ENCODE results near the gene WIPF1. TPM values are rescaled to one million over a fixed set of nuclear protein-coding genes. Genes with fewer than 3 reads are reported as not detected.
"Not testable (repeated sequence)": the region's sequence is repeated elsewhere in the genome, so short reads cannot be mapped to it uniquely, and the experiment has no call there.

WIPF1 gene
- total and polyA plus RNA-seq, 8 donors: 30.7 to 117 (median 33.4) TPM

DNA sequence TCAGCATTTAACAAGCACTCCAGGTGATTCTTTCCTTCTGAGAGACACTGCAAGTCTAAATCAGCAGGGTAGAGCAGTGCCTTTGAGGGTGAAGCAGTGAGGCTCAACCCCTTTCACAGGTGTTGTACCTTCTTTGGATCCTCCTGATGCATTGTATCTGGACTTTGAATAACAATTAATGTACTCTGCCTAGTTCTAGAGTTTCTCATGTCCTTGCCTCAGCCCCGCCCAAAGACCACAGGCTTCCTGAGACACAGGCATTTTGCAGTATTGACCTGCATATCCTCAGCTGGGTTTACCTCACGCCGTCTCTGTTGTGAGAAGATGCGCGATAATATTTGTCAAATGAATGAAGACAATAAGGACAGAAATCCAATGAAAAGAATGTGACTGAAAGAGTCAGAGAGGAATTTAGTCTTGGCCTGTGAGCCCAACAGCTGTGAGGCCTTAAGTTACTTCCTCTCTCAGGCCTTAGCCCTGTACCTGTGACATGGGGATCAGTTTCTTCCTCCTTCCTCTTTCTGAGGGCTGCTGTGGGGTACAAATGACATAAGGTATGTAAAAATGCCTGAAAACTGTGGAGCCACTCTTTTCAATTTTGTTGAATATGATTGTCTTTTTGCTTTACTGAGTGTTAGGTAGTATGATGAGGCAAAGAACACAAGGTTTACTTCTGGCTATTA, 43.7 kb downstream of the WIPF1 start:
- no peaks in the 10 kb centered on the region for H3K27me3 ChIP-seq
- H3K9me3 ChIP-seq: no peaks in the 10 kb centered on the region
- H3K4me1 ChIP-seq: no peaks in the 10 kb centered on the region
- no peak overlapping the region for H3K4me3 ChIP-seq
- intact Hi-C loops (cut with DNase I): no loop called here
- DNase-seq (no peak), ATAC-seq (no peak)
- H3K27ac ChIP-seq: no peak overlapping the region
- TF ChIP-seq, protein P1, sequence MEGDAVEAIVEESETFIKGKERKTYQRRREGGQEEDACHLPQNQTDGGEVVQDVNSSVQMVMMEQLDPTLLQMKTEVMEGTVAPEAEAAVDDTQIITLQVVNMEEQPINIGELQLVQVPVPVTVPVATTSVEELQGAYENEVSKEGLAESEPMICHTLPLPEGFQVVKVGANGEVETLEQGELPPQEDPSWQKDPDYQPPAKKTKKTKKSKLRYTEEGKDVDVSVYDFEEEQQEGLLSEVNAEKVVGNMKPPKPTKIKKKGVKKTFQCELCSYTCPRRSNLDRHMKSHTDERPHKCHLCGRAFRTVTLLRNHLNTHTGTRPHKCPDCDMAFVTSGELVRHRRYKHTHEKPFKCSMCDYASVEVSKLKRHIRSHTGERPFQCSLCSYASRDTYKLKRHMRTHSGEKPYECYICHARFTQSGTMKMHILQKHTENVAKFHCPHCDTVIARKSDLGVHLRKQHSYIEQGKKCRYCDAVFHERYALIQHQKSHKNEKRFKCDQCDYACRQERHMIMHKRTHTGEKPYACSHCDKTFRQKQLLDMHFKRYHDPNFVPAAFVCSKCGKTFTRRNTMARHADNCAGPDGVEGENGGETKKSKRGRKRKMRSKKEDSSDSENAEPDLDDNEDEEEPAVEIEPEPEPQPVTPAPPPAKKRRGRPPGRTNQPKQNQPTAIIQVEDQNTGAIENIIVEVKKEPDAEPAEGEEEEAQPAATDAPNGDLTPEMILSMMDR (IDR thresholded peaks at IDR 0.05): no peak
- H3K36me3 ChIP-seq: peaks cover 0 to 10% of the 10 kb centered on the region in 2 donors

DNA sequence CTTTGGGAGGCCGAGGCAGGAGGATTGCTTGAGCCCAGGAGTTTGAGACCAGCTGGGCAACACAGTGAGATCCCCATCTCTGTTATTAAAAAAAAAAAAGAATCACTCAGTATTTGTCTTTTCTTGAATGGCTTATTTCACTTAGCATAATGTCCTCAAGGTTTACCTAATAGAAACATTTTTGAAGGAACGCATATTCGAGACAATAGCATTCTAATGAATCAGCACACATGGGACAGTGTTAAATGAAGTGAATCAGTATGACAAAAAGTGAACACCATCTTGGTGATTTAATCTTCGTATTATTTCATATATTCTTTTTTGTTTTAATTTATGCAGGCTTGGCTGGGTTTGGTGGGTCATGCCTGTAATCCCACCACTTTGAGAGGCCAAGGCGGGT, 44.7 kb downstream of the WIPF1 start:
- Histone ChIP-seq H3K4me1 (no peaks in the 10 kb centered on the region), H3K9me3 (no peaks in the 10 kb centered on the region), H3K36me3 (no peaks in the 10 kb centered on the region), H3K27ac (no peak overlapping the region), H3K4me3 (no peak overlapping the region), H3K27me3 (no peaks in the 10 kb centered on the region)
- TF ChIP-seq, protein P1 (IDR thresholded peaks at IDR 0.05): no peak
- intact Hi-C loops (cut with DNase I): no loop called here
- DNase-seq: no peak
- no peak for ATAC-seq

DNA sequence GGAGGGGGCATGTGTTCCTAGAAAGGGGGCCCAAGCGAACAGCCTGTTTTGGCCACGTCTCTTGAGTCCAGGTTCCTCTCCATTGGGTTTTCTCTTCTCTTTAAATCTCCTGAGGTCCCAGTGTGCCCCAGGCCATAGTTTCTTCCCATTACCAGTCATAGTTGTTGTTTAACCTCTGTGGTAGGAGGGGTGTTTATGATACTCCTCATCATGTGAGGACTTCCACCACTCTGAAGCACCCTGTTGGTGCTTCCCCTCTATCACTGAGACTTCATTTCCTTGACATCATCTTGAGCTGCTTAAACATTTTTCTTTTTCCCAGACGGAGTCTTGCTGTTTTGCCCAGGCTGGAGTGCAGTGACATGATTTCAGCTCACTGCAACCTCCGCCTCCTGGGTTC, 45.9 kb downstream of the WIPF1 start:
- ATAC-seq (no peak), DNase-seq (no peak)
- TF ChIP-seq, protein P1 (IDR thresholded peaks at IDR 0.05): no peak
- Histone ChIP-seq H3K27me3 (no peaks in the 10 kb centered on the region), H3K4me3 (no peak overlapping the region), H3K9me3 (no peaks in the 10 kb centered on the region), H3K4me1 (no peaks in the 10 kb centered on the region), H3K36me3 (no peaks in the 10 kb centered on the region), H3K27ac (no peak overlapping the region)
- intact Hi-C loops (cut with DNase I): no loop called here

DNA sequence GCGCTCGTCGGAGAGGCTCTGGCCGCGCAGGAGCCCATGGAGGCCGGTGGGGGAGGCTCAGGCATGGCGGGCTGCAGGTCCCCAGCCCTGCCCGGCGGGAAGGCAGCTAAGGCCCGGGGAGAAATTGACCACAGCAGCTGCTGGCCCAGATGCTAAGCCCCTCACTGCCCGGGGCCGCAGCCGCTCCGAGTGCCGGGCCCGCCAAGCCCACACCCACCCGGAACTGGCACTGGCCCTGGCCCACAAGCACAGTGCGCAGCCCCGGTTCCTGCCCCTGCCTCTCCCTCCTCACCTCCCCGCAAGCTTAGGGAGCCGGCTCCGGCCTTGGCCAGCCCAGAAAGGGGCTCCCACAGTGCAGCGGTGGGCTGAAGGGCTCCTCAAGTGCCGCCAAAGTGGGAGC, 49.0 kb downstream of the WIPF1 start:
- DNase-seq; ATAC-seq; H3K4me1 ChIP-seq; intact Hi-C loops (cut with DNase I); H3K27ac ChIP-seq; H3K4me3 ChIP-seq; H3K36me3 ChIP-seq; H3K9me3 ChIP-seq; H3K27me3 ChIP-seq: not testable (repeated sequence)

DNA sequence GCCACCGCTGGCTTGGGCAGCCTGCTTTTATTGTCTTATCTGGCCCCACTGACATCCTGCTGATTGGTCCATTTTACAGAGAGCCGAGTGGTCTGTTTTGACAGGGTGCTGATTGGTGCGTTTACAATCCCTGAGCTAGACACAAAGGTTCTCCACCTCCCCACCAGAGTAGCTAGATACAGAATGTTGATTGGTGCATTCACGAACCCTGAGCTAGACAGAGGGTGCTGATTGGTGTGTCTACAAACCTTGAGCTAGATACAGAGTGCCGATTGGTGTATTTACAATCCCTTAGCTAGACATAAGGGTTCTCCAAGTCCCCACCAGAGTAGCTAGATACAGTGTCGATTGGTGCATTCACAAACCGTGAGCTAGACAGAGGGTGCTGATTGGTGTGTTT, 49.6 kb downstream of the WIPF1 start:
- H3K4me1 ChIP-seq; H3K36me3 ChIP-seq; H3K9me3 ChIP-seq; H3K4me3 ChIP-seq; ATAC-seq; intact Hi-C loops (cut with DNase I); H3K27ac ChIP-seq; H3K27me3 ChIP-seq; DNase-seq: not testable (repeated sequence)

DNA sequence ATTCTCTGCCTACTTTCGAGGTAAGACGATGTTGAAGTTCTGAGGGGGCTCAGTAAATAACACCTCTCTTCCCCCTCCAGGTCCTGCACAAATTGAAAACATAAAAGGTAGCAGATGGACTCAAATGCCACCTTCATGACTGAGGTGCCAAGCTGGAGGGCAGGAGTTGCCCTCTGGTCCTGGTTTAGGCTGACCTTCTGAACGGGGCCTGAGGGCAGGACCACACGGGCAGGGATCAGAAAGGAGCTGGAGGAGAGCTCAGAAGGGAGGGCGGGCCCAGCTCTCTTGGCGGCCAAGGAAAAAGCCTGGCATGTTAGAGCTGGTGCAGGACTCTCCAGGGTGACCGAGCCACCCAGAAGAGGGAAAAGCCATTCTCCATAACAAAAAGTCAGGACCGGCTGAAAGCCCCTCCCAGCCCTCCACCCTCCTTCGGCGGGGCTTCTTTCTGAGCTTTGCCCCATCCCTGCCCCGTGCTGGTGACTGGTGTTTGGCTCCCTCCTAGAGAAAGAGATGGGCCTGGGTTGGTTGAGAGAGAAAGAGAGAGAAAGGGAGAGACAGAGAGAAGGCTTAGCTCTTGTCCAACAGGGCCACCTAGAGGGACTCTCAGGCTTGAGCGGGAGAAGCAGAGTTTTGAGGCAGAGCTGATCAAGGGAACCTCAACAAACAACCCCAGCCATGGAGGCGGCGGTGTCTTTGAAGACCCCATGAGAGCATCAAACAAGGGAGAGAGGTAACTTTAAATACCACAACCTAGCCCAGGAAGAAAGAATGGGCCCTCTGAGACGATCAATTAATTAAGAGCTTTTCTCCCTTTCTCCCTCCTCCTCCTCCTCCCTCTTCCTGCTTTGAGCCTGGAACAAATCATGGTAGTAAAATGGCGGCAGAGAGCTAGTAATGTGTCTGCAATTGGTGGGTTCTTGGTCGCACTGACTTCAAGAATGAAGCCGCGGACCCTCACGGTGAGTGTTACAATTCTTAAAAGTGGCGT, 50.8 kb downstream of the WIPF1 start:
- no peaks in the 10 kb centered on the region for H3K36me3 ChIP-seq
- H3K27me3 ChIP-seq: no peaks in the 10 kb centered on the region
- ATAC-seq: peak; percentile 66
- peak in 1 of 4 donors; percentile 26 for DNase-seq
- intact Hi-C loops (cut with DNase I): no loop called here
- H3K4me1 ChIP-seq: no peaks in the 10 kb centered on the region
- H3K27ac ChIP-seq: no peak overlapping the region
- no peak overlapping the region for H3K4me3 ChIP-seq
- TF ChIP-seq, protein P1 (IDR thresholded peaks at IDR 0.05): peak in 1 of 2 donors; percentile 9
- no peaks in the 10 kb centered on the region for H3K9me3 ChIP-seq
